Stimulated activated CD4-positive, alpha-beta T cell treated with anti-CD3 and anti-CD28 coated beads, Interleukin-15, amount 100 ng/mL, for 48 hours (primary cell): ENCODE data around the gene TEPSIN.

Experiments
- DNase-seq, 2 donors: peaks; one replicate each; pipeline ENCODE4 v3.0.0-alpha.2; 2020; ENCODE audit warnings: low read depth in 2 of 2

Gene TEPSIN

GRCh38 chr17:81270279-81270678, 31.4 kb upstream of the TEPSIN start:
- DNase-seq: no peak

- DNase-seq: no peak
Observed at GRCh38 chr17:81267390-81268067, 28.7 kb upstream of the TEPSIN start.

GRCh38 chr17:81265576-81265975, 26.7 kb upstream of the TEPSIN start:
- DNase-seq: no peak

- DNase-seq: no peak
Observed at GRCh38 chr17:81264640-81265039, 25.8 kb upstream of the TEPSIN start.

GRCh38 chr17:81263371-81264181, 24.7 kb upstream of the TEPSIN start:
- no peak for DNase-seq

- DNase-seq: no peak
Observed at GRCh38 chr17:81261582-81262336, 22.9 kb upstream of the TEPSIN start.

- DNase-seq: no peak
Observed at GRCh38 chr17:81261096-81261495, 22.2 kb upstream of the TEPSIN start.

- DNase-seq: no peak
Observed at GRCh38 chr17:81260641-81261040, 21.8 kb upstream of the TEPSIN start.

GRCh38 chr17:81260171-81260570, 21.3 kb upstream of the TEPSIN start:
- DNase-seq: no peak

GRCh38 chr17:81259058-81259605, 20.3 kb upstream of the TEPSIN start:
- no peak for DNase-seq

- no peak for DNase-seq
Observed at GRCh38 chr17:81258292-81258691, 19.4 kb upstream of the TEPSIN start.

GRCh38 chr17:81257533-81257932, 18.7 kb upstream of the TEPSIN start:
- DNase-seq: no peak

- no peak for DNase-seq
Observed at GRCh38 chr17:81256616-81257015, 17.8 kb upstream of the TEPSIN start.

GRCh38 chr17:81254955-81255717, 16.3 kb upstream of the TEPSIN start:
- no peak for DNase-seq

GRCh38 chr17:81253358-81254131, 14.7 kb upstream of the TEPSIN start:
- DNase-seq: peak in 1 of 2 donors; percentile 46

GRCh38 chr17:81252987-81253329, 14.1 kb upstream of the TEPSIN start:
- DNase-seq: no peak

GRCh38 chr17:81252326-81252986, 13.6 kb upstream of the TEPSIN start:
- no peak for DNase-seq

- no peak for DNase-seq
Observed at GRCh38 chr17:81251709-81252301, 12.9 kb upstream of the TEPSIN start.

GRCh38 chr17:81251094-81251708, 12.3 kb upstream of the TEPSIN start:
- no peak for DNase-seq
